Iris pigment epithelial cell (primary cell): Measurements from ENCODE around the gene SHPK.

Experiments used
- DNase-seq: peaks from one replicate; pipeline ENCODE4 v3.0.0-alpha.2; 2011; ENCODE audit warnings: low read depth

SHPK gene

GRCh38 chr17:3659541-3660111 is 23.6 kb upstream of the SHPK start:
- DNase-seq: peak; percentile 83

GRCh38 chr17:3658784-3659449 is 22.9 kb upstream of the SHPK start:
- no peak for DNase-seq

- DNase-seq: no peak
Measured at GRCh38 chr17:3657874-3658783, 22.1 kb upstream of the SHPK start.

GRCh38 chr17:3657588-3657869 is 21.5 kb upstream of the SHPK start:
- DNase-seq: no peak

GRCh38 chr17:3656755-3657587 is 20.9 kb upstream of the SHPK start:
- no peak for DNase-seq

- no peak for DNase-seq
Measured at GRCh38 chr17:3656353-3656752, 20.3 kb upstream of the SHPK start.

- DNase-seq: no peak
Measured at GRCh38 chr17:3655766-3656165, 19.7 kb upstream of the SHPK start.

- peak; percentile 66 for DNase-seq
Measured at GRCh38 chr17:3647769-3648555, 11.9 kb upstream of the SHPK start.

GRCh38 chr17:3647251-3647650 is 11.2 kb upstream of the SHPK start:
- no peak for DNase-seq

GRCh38 chr17:3645310-3645709 is 9.3 kb upstream of the SHPK start:
- DNase-seq: no peak

GRCh38 chr17:3643889-3644349 is 7.9 kb upstream of the SHPK start:
- no peak for DNase-seq

- DNase-seq: no peak
Measured at GRCh38 chr17:3641717-3642486, 5.9 kb upstream of the SHPK start.

GRCh38 chr17:3641014-3641413 is 5.0 kb upstream of the SHPK start:
- DNase-seq: no peak

GRCh38 chr17:3639981-3640596 is 4.0 kb upstream of the SHPK start:
- peak; percentile 85 for DNase-seq

- DNase-seq: no peak
Measured at GRCh38 chr17:3636908-3637373, 891 bp upstream of the SHPK start.

GRCh38 chr17:3635474-3636153 is 436 bp downstream of the SHPK start:
- no peak for DNase-seq

GRCh38 chr17:3632287-3632686 is 3.8 kb downstream of the SHPK start:
- DNase-seq: no peak

GRCh38 chr17:3630781-3631180 is 5.3 kb downstream of the SHPK start:
- DNase-seq: no peak

GRCh38 chr17:3627769-3628167 is 8.3 kb downstream of the SHPK start:
- no peak for DNase-seq
